DOHH2 (cell line): ENCODE results near the gene WDR89.

Source experiments
- CTCF ChIP-seq: fragments of 200-600 bp; sonication (generic); IDR thresholded peaks from one replicate; pipeline ENCODE4 v1.5.1; 2014; ENCODE audit warnings: antibody characterized with exemption, mild to moderate bottlenecking, low read depth, low read length; ENCODE audit not compliant: poor library complexity, severe bottlenecking
- EZH2phosphoT487 ChIP-seq: fragments of 200-600 bp; sonication (generic); IDR thresholded peaks from 2 replicates; pipeline ENCODE4 v1.6.1; 2017; ENCODE audit warnings: borderline replicate concordance, mild to moderate bottlenecking, antibody characterized with exemption, low read length, moderate library complexity, mixed read lengths

GRCh38 chr14:63604626-63605025, 37.0 kb downstream of the WDR89 start:
- TF ChIP-seq EZH2phosphoT487, result no peak
- no peak for TF ChIP-seq CTCF
